NCI-H1048 (cell line): Measurements from ENCODE around the gene MXRA7.

ENCODE experiments used
- DNase-seq: peaks from one replicate; lab custom pipeline; 2025; lab: John Stamatoyannopoulos, UW

Gene MXRA7

DNA sequence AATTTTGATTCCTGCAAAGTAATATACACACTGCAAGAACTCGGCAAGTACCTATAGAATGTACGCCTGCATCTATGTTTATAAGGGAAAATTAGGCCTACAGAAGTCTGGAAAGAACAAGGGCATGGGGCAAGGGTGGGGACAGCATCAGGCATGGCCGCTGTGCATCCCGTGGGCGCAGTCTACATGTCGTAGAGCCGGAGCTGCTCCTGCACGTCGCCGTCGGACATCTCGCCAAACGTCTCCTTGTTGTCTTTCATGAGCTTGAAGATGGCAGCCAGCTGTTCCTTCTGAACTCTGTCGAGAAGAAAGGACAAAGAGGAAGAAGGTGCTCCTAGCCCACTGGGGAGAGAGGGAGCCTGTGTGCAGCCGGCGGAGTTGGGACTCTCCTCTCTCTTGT lies 33.4 kb downstream of the MXRA7 start:
- no peak for DNase-seq

DNA sequence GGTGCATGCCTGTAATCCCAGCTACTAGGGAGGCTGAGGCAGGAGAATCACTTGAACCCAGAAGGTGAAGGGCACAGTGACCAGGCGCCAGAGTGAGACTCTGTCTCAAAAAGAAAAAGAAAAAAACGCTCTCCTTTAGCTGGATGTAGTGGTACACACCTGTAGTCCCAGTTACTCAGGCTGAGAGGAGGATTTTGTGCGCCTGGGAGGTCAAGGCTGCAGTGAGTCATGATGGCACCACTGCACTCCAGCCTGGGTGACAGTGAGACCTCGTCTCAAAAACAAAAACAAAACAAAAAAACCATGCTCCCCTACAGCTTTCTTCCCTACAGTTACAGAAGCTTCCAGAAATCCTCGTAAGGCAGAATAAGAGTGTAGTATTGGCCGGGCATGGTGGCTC lies 34.1 kb downstream of the MXRA7 start:
- DNase-seq: no peak

DNA sequence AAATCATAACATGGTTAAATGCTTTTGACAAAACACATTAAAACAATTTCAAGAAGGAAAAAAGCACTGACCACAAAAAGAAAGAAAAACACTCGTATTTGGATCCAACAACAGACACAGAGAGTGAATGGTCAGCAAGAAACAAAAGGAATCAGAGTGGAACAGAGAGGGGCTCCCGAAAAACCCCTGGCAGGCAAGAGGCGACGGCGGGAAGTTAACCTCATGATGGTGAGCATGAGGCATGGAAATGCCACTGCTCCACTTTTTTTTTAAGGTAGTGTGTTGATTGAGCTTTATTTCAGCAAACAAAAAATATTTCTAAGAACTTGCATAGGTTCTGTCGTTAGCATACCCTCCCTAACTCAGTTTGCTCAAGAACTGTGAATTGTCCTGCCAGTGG lies 35.1 kb downstream of the MXRA7 start:
- no peak for DNase-seq

DNA sequence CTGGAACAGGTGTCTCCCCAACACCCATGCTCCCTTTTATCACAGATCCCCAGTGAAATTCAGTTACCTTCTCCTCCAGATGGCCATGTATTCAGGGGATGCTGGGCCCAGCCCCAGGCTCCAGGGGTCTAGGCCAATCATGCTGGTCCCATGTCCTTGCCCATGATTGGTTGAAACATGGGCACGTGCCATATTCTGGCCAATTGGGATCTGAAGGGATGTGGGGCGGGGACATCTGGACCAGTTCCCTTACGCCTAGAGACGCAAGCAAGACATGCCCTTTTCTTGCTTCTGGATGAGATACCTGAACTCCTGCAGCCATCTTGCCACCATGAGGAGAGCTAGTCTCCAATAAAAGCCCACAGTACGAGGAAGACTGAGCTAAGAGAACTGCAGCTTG lies 36.2 kb downstream of the MXRA7 start:
- DNase-seq: no peak

DNA sequence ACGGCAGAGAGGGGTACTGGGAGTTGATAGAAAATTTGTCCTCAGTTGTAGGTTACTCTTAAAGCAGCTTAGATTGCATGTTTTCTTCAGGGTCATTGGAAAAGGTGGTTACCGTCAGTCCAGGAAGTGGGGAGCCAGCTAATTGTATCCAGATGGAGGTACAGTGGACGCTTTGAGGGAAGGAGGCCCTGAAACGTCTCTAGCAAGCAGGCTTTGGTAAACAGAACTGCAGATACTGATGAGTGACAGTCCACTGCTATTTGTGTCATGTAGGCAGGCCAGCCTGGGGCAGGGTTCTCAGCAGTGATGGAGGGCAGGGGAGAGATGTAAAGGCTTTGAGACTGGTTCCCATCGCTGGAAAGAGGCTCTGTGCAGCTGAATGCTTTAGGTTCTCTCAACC lies 37.0 kb downstream of the MXRA7 start:
- DNase-seq: no peak

DNA sequence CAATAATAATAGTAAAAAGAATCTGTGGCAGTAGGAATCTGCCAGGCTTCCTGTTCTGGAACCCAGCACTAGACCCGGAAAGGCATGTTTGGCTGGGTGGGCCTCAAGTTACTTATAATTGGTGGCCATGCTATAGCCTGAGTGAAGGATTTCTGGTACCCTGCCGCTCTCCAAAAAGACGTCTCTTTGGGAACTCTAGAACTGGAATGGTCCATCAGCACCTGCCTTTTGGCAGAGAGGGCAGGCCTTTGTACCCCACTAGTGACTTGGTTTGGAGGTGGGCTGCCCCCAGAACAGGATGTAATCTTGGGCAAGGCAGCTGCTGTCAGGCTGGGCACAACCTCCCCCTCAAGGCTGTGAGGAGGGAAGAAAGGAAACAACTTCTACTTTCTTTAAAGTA lies 37.9 kb downstream of the MXRA7 start:
- DNase-seq: no peak

DNA sequence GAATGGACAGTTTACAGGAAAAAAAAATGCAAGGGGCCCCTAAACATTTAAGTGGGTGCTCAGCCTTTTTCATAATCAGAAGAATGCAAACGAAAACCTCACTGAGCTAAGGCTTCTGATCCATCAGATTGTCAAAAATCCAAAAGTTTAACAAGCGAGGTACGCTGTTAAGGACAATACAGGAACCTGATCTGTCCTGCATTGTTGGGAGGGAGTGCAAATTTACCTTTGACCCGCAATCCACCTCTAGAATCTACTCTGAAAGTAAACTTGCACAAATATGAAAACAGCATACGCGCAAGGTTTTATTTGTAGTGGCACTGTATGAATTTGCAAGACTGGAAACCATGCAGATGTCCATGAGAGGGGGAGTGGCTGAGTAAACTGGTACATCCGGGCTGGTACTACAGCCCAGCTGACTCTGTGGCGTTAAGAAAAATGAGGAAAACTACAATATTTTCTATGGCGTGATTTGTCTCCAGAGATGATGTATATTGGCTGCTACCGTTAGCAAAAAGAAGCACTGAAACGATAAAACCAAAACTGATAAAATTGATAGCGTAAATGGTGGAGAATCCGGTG lies 38.4 kb downstream of the MXRA7 start:
- DNase-seq: no peak

DNA sequence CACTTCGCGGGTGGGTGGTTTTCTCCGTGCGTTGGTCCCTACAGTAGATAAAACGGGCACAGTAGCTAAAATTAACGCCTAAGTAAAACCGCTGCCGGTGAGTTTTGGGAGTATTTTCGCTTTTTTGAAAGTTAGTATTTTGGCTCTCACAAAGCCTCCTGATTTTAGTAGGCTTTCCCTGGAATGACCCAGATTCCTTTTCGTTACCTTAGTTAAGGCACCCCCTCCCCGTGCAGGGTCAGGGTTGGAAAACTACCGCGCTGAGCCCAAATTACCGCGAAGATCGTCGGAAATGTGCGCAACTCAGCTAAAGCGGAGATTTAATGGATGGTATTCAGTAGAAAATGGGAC lies 38.9 kb downstream of the MXRA7 start:
- no peak for DNase-seq

DNA sequence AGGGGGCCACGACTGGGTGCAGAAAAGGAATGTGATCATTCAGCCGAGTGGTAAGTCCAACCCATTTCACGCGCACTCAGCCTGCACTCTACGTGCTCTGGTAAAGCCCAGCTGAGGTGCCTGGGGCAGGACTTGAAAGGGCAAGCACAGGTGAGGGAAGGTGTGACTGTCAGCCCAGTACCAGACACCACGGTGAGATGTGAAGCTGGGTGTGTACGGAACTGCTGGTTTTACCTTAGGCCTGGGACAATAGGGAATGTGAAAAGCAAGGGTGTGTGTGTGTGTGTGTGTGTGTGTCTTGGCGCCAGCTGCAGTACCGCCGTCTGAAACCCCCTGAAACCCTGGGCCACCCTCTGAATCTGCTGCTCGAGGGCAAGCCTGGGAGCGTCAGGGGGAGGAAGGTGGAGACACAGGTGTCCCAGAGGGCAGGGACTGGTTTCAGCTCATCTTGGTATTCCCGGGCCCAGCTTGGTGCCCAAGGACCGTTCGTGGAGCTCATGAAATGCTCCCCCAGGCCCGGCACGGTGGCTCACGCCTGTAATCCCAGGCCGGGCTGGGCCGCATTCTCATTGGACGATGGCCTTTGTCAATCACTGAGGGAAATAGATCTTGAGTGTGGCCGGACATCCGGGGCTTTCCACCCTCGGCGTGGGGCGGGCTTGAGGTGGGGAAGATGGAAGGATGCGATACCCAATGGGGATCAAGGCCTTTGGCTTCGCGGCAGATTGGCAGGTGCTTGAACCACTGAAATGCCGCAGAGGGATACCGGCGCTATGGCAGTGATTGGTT lies 39.4 kb downstream of the MXRA7 start:
- peak; percentile 97 for DNase-seq

DNA sequence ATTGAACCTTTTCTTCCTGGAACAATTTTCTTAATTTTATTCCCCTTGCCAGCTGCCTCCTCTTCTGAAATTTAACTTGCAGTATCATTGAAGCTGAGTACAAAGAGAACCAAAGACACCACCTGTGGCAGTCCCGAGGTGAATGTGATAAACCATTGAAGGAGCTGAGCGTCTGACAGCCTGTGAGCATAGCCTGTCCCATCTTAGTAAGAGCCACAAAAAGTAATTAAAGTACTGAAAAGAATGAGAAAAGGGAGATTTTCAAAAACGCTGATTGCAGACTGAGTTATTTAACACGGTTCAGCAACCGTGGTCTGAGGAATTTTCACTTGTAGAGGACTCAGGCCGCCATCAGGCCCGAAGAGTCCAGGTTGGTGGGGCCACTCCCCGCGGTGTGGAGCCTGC lies 40.0 kb downstream of the MXRA7 start:
- DNase-seq: no peak

DNA sequence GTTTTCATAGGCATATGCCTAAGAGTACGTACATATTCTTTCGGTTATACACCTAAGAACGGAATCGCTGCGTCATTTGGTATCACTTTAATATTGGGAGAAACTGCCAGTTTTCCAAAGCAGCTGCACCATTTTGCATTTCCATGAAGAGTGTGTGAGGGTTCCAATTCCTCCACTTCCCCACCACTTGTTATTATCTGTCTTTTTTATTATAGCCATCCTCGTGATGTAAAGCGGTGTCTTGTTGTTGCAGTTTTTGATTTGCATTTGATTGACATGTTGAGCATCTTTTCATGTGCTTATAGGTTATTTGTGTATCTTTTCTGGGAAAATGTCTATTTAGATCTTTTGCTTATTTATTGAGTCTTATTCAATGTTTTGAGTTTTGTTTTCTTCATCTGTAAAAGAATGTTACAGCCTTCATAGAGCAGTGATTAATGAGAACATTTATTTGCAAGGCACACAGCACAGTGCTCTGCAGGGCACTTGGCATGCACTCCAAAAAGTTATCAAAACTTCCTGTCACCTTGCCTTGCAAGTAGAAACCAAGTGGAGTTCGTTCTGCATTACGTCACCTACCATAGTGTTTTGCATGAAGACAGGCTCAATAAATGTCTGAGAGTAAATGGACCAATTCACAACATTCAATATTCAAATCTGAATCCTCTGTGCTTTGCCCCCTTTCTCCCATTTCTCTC lies 40.6 kb downstream of the MXRA7 start:
- DNase-seq: peak; percentile 66

DNA sequence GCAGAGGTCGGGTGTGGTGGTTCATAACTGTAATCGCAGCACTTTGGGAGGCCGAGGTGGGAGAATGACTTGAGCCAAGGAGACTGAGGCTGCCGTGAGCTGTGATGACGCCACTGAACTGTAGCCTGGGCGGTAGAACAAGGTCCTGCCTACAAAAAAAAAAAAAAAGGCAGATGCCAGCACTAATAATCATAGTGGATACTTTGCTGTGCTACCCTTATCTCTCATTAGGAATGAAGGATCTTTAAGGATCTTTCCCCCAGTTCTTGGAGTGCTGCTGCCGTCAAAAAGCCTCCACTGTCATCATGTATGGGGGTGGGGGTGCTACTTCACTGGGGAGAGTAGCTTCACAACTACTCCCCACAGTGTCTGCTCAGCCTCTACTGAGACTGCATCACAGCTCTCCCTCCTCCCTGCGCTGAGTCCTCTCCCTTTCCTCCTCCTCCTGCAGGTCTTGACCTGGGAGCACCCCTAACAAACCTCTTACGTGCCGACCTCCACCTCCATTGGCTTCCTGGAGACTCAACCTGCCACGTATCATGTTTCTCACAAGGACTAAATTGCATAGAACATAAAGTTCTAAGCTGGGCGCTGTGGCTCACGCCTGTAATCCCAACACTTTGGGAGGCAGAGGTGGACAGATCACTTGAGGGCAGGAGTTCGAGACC lies 42.8 kb downstream of the MXRA7 start:
- no peak for DNase-seq

DNA sequence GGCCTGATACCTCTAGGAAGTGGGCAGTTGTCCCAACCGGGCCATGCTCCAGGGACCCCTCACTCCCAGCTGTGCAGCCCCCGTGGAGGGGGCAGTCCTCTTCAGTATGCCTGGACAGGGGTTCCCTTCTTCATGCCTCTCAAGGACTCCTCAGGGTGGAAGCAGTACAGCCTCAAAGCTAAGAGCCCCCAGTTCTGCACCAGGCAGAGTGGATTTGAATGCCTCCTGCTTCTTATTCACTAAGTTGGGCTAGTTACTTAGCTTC lies 43.3 kb downstream of the MXRA7 start:
- no peak for DNase-seq

DNA sequence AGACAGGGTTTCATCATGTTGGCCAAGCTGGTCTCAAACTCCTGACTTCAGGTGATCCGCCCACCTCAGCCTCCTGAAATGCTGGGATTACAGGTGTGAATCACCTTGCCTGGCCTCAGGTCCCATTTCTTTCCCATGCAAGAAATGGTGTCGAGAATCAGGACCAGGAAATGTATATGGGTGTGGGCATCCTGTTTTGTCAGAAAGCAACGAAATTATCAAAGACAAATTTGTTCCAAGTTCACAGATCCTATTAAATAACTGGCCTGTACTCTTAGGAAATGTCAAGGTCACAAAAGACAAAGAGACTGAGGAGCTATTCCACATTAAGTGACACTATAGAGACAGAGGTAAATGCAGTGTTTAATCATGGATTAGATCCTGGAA lies 50.1 kb downstream of the MXRA7 start:
- DNase-seq: no peak

DNA sequence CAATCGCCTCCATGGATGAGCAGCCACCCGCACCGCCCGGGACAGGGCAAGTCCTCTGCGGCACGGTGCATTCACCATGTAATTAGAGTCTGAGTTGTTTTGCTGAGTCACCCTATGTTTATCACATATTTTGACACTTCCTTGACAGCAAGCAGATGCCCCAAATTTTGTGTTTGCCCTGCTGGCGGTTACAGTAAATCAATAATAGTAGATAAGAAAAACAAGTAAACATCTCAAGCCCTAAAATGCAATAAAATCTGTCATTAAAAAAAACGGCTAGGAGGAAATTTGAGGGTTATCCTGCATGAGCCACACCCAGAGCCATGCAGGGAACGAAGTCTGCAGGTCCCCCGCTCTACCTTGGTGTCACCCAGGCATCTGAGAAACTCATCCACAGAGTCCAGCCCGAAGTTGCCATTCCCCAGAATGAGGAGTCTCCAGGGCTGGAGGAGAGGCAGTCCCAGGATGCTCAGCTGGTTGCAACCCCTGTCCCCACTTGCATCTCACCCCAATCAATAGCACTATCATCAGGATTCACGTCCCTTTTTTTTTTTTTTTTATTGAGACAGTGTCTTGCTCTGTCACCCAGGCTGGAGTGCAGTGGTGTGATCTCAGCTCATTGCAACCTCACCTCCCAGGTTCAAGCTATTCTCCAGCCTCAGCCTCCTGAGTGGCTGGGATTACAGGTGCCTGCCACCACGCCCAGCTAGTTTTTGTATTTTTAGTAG lies 50.7 kb downstream of the MXRA7 start:
- no peak for DNase-seq

DNA sequence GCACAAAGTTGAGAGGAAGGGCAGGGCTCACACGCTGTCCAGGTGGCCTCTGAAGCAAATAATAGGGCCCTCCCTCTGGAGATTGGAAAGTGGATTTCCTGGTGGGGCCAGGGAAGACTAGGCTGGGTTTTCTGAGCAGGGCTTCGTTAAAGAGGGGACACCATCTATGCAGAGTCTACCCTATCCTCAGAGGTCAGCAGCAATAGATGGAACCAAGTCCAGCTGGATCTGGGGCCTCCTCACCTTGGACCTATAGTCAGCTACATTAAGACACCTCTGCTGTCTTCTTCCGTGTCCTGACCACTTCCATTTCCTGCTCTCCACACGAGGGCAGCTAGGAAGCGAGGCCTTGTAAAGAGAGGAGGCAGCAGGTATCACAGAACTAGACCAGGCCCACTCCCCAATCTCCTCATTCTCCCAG lies 52.5 kb downstream of the MXRA7 start:
- DNase-seq: no peak

DNA sequence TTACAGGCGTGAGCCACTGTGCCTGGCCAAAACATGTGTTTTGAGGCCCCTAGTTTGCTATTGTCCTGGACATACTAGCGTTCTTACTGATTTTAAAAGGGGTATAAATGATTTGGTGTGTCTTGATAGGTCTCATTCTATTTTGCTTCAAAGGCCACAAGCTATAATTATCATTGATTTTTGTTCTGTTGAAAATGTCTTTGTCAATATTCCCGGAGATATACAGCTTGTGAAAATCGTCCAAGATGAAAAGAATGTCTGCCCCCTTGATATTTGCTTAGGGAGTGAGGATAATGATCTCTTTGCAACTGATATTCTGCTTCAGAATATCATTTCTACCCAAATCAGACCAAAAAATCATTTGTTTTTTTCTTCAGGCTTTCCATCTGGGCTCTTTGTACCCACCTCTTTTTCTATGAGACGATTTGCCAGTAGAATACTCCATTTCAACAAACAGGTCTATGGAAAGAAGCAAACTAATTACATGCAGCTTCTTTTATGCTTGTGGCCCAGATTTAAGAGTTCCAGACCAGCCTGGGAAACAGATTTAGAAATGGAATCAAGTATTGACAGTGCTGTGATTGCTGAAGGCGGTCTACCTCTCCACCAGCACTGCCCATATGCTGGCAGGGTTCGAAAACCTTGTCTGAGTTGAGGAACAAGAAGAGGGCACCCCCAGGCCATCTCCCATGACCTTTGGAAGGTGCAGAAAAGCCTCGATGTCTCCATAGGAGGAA lies 53.1 kb downstream of the MXRA7 start:
- no peak for DNase-seq

DNA sequence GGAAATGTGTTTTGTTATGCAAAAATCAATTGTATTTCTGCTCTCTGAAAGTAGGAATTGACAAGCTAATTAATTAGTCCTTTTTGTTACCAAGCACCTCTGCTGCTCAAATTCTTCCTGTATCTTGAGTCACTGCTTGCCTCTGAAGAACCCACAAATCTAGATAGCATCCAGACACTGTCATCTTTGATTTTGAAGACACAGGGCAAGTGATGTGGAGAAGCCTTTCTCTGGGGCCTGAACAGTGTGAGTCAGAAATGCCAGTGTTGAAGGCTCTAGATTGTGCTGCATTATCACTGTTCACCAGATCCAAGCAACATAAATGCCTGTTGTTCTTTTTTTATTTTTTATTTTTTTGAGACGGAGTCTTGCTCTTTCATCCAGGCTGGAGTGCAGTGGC lies 56.4 kb downstream of the MXRA7 start:
- DNase-seq: no peak

DNA sequence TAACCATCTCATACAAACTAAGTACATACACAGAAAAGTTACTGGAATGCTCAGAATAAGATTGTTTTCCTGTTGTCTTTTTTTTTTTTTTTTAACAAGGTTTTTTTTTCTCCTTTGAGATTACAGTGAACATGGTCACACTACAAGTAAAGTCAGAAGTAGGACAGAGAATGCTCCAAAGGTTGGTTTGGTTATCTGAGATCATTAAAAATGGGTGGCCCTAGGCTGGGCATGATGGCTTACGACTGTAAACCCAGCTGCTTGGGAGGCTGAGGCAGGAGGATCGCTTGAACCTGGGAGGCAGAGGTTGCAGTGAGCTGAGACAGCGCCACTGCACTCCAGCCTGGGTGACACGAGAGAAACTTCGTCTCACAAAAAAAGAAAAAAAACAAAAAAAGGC lies 60.3 kb downstream of the MXRA7 start:
- DNase-seq: no peak

DNA sequence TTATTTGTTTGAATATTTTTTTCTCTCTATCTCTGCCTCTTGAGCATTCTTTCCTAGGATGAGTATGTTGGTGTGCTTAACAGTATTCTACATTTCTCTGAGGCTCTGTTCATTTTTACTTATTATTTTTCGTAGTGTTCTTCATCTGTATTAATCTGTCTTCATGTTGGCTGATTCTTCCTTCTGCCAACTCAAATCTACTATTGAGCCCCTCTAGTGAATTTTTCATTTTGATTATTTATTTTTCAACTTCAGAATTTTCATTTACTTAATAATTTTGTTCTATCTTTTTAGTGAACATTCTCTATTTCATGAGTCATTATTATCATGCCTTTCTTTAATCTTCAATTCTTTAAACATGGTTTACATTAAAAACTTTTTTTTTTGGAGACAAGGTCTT lies 64.1 kb downstream of the MXRA7 start:
- no peak for DNase-seq

DNA sequence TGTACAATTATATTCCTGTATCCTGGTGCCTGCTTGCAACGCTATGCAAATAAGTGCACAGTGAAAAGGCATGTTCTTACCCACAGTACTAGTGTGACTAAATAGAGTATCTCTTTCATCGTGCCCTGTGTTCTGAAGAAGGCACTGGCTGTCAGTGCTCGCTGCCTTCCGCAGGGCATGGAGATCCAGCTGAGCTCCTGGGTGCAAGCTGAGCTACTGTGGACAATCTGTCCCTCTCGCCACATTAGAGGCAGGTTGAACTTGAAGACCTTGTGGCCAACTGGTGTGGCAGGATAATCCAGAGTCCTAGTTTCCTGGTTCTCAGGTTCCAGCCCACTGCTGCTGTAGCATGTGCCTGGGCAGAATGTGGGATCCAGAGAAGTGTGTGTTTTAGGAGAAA lies 65.3 kb downstream of the MXRA7 start:
- DNase-seq: no peak

DNA sequence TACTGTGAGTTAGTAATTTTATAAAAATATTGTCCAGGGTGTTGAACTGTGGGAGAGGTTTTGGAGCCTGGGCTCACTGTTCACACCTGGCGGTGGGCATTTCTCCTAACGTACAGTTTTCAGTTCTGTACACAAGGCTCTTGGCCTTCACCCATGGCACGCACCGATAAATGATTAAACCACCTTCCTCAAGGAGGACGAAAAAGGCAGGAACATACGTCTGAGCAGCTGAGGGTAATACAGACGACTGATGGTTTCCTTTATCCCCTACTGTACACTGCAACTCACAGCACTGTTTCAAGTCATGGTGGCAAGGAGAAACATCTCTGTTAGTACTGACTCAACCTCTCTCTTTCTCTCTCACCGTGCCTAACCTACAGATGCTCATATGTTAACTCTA lies 65.8 kb downstream of the MXRA7 start:
- no peak for DNase-seq
